DND-41 (cell line): ENCODE measurements around the gene FAM53B.
"Not testable (repeated sequence)": the region's sequence is repeated elsewhere in the genome, so short reads cannot be mapped to it uniquely, and the experiment has no call there.

Experiments used
- ATAC-seq: fragments of 200-7000 bp; cut with Tn5 transposase; 3 replicates; pipeline ENCODE4 v1.9.1; 2021; ENCODE audit warnings: low read depth; ENCODE audit not compliant: insufficient read depth
- DNase-seq: peaks from one replicate; pipeline ENCODE4 v3.0.0-alpha.2; 2020
- H2AFZ ChIP-seq: 2 replicates; pipeline ENCODE4 v1.6.0; 2012; ENCODE audit warnings: low read depth, low read length
- H3K27ac ChIP-seq: 2 replicates; pipeline ENCODE4 v1.5.1; 2012; ENCODE audit warnings: low read length, inconsistent platforms
- H3K27me3 ChIP-seq: fragments of 200-600 bp; sonication (generic); 2 replicates; pipeline ENCODE4 v1.6.0; 2012; ENCODE audit warnings: low read length, mild to moderate bottlenecking, inconsistent platforms; ENCODE audit not compliant: insufficient read depth, poor library complexity
- H3K36me3 ChIP-seq: 2 replicates; pipeline ENCODE4 v1.5.1; 2012; ENCODE audit warnings: low read length, inconsistent platforms; ENCODE audit not compliant: insufficient read depth
- H3K4me1 ChIP-seq: 2 replicates; pipeline ENCODE4 v1.5.1; 2012; ENCODE audit warnings: mild to moderate bottlenecking, low read length; ENCODE audit not compliant: insufficient read depth
- H3K4me2 ChIP-seq: 2 replicates; pipeline ENCODE4 v1.6.0; 2012; ENCODE audit warnings: mild to moderate bottlenecking, moderate library complexity, low read length, inconsistent platforms; ENCODE audit not compliant: insufficient read depth
- H3K4me3 ChIP-seq, 2 experiments: fragments of 200-600 bp in 1 of 2; shearing (Covaris generic) in 1 of 2; 2 replicates each; pipeline ENCODE4 v1.5.1; 2012 to 2016; ENCODE audit warnings: inconsistent platforms in 2 of 2, low read length in 2 of 2, mild to moderate bottlenecking in 2 of 2, low read depth in 1 of 2, moderate library complexity in 1 of 2
- H3K79me2 ChIP-seq: 2 replicates; pipeline ENCODE4 v1.6.0; 2012; ENCODE audit warnings: low read length, inconsistent platforms; ENCODE audit not compliant: insufficient read depth
- H3K9ac ChIP-seq: 2 replicates; pipeline ENCODE4 v1.6.0; 2012; ENCODE audit warnings: low read depth, mild to moderate bottlenecking, inconsistent platforms, low read length, moderate library complexity
- H3K9me3 ChIP-seq: 2 replicates; pipeline ENCODE4 v1.5.1; 2012; ENCODE audit warnings: low read length, moderate library complexity, mild to moderate bottlenecking, inconsistent platforms; ENCODE audit not compliant: insufficient read depth, severe bottlenecking
- H4K20me1 ChIP-seq: 2 replicates; pipeline ENCODE4 v1.6.0; 2012; ENCODE audit warnings: low read length; ENCODE audit not compliant: insufficient read depth
- CTCF ChIP-seq: IDR thresholded peaks from 2 replicates; pipeline ENCODE4 v1.5.1; 2012; ENCODE audit warnings: borderline replicate concordance, low read length, moderate library complexity, mild to moderate bottlenecking; ENCODE audit not compliant: poor library complexity, severe bottlenecking; ENCODE audit errors: extremely low read depth
- EZH2 ChIP-seq: IDR thresholded peaks from 3 replicates; pipeline ENCODE4 v1.6.1; 2012; ENCODE audit warnings: borderline replicate concordance, low read depth, mild to moderate bottlenecking, moderate library complexity, low read length, inconsistent platforms; ENCODE audit not compliant: severe bottlenecking

The FAM53B gene

GRCh38 chr10:124748166-124748565, 4.0 kb upstream of the FAM53B start:
- Histone ChIP-seq H3K79me2 (peaks cover 9% of the 10 kb centered on the region), H3K9me3 (no peaks in the 10 kb centered on the region), H3K27me3 (no peaks in the 10 kb centered on the region), H3K27ac (no peak overlapping the region), H3K4me3 (no peak overlapping the region), H2AFZ (no peak overlapping the region), H3K4me2 (no peak overlapping the region), H3K36me3 (peaks cover 26% of the 10 kb centered on the region), H3K4me1 (peaks cover 10% of the 10 kb centered on the region), H4K20me1 (no peaks in the 10 kb centered on the region), H3K9ac (no peak overlapping the region)
- DNase-seq, result no peak
- TF ChIP-seq EZH2 (no peak), CTCF (no peak)
- no peak; the same call in 2 of the 3 replicates for ATAC-seq

GRCh38 chr10:124747745-124748144, 3.6 kb upstream of the FAM53B start:
- Histone ChIP-seq H3K4me3 (no peak overlapping the region), H3K27me3 (no peaks in the 10 kb centered on the region), H3K9ac (no peak overlapping the region), H3K4me2 (no peak overlapping the region), H4K20me1 (no peaks in the 10 kb centered on the region), H3K27ac (no peak overlapping the region), H3K9me3 (no peaks in the 10 kb centered on the region), H3K36me3 (peaks cover 26% of the 10 kb centered on the region), H3K79me2 (peaks cover 13% of the 10 kb centered on the region), H3K4me1 (peaks cover 10% of the 10 kb centered on the region), H2AFZ (no peak overlapping the region)
- TF ChIP-seq CTCF, result no peak
- TF ChIP-seq EZH2, result no peak
- no peak for ATAC-seq
- DNase-seq, result no peak

GRCh38 chr10:124746992-124747391, 2.8 kb upstream of the FAM53B start:
- Histone ChIP-seq H3K9me3 (no peaks in the 10 kb centered on the region), H2AFZ (no peak overlapping the region), H3K36me3 (peaks cover 26% of the 10 kb centered on the region), H4K20me1 (peaks cover 3% of the 10 kb centered on the region; the same call in 1 of the 2 replicates), H3K4me3 (no peak overlapping the region), H3K9ac (no peak overlapping the region), H3K4me2 (no peak overlapping the region), H3K4me1 (peaks cover 17% of the 10 kb centered on the region), H3K27ac (no peak overlapping the region), H3K27me3 (no peaks in the 10 kb centered on the region), H3K79me2 (peaks cover 20% of the 10 kb centered on the region)
- ATAC-seq (no peak), DNase-seq (no peak)
- TF ChIP-seq CTCF, result no peak
- no peak for TF ChIP-seq EZH2

GRCh38 chr10:124746447-124746846, 2.3 kb upstream of the FAM53B start:
- not testable (repeated sequence) for H4K20me1 ChIP-seq, H3K9ac ChIP-seq, DNase-seq, ATAC-seq, H3K27me3 ChIP-seq, H2AFZ ChIP-seq, H3K27ac ChIP-seq, H3K4me2 ChIP-seq, H3K9me3 ChIP-seq, H3K4me3 ChIP-seq
- Histone ChIP-seq H3K36me3 (peaks cover 22% of the 10 kb centered on the region), H3K4me1 (peaks cover 23% of the 10 kb centered on the region), H3K79me2 (peaks cover 26% of the 10 kb centered on the region)
